Measurements from ENCODE around the gene CDNF.

CDNF gene

DNA sequence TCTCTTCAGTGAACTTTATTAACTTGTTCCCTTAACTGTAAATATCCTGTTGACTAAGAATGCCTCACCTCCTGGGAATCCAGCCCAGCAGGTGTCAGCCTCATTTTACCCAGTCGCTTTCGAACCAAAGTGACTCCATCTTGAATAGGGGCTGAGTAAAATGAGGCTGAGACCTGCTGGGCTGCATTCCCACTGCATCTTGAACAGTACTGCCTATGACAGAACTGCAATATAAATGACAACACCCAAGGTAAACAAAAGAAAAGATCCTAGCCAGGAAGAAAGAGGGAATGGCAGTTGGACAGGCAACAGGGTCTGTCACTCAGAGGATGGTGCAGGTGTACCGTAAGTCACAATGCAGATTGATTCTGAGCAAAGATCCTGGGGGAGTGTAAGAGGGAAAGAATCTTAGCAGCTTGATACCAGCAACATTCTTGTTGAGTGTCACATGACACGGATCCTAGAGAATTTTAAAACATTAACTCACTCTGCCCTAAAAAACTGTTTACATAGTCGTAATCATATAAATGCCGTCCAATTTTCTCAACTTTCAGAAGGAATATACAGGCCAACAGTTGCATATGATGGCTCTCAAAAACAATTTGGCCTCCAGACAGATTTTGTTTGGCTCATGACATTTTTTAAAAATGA, 58.7 kb downstream of the CDNF start:
- no peak for DNase-seq (ENCODE audit: low spot score)
- no peak for TF ChIP-seq CTCF (IDR thresholded peaks at IDR 0.05; ENCODE audit: extremely low read depth, insufficient read depth, missing control alignments)
- in situ Hi-C loops (cut with MboI; ENCODE audit: low pct_unique_long_range_greater_than_20kb, low sequenced_read_pairs, unreplicated experiment), result no loop called here

DNA sequence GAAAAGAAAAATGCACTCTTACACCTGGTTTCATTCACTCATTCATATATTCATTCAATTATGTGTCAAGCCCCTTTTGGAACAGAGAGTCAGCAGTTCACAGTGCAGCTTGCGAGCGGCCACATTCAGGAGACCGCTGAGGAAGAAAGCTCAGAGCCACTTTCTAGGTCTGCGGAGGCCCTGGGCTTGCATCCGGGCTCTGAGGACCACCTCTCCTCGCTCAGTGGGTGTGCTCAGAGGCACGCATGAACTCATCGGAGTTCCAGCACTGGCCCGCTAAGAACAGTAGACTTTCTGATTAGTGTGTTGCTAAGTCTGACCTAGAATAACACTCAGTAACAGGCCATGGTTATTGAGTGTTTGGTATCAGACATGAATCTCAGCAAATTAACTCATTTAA, 61.3 kb downstream of the CDNF start:
- TF ChIP-seq CTCF (IDR thresholded peaks at IDR 0.05; ENCODE audit: extremely low read depth, insufficient read depth, missing control alignments), result no peak
- in situ Hi-C loops (cut with MboI; ENCODE audit: low pct_unique_long_range_greater_than_20kb, low sequenced_read_pairs, unreplicated experiment), result no loop called here

GRCh38 chr10:14775656-14776055, 62.2 kb downstream of the CDNF start:
- TF ChIP-seq CTCF (IDR thresholded peaks at IDR 0.05; ENCODE audit: extremely low read depth, insufficient read depth, missing control alignments), result no peak
- no peak for DNase-seq (ENCODE audit: low spot score)
- in situ Hi-C loops (cut with MboI; ENCODE audit: low pct_unique_long_range_greater_than_20kb, low sequenced_read_pairs, unreplicated experiment), result no loop called here

More for the DNA sequence above, 61.3 kb downstream of the CDNF start:
- no peak for DNase-seq (ENCODE audit: low spot score)

DNA sequence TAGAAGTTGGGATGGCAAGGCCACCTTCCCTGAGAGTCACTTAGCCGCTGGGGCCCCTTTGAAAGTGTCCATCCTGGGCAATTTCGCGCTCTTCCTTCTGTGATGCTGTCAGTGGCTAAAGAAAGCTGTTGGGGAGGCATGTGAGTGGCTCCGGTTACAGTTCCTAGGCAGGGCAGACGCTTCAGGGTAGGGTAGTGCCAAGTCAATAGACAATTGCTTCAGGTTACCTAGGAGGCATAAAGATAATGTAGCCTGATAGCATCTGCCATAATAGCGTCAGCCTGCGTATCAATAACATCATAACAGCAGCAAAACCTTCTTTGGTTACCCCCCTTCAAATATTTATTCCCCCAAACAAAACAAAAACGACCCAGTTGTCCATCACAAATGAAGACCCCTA, 63.0 kb downstream of the CDNF start, which contains the start of gene FAM107B:
FAM107B (minus strand) TSS at position 101 of the 400 bp plus-strand sequence. CDS start 234 bp downstream, outside the sequence.
- in situ Hi-C loops (cut with MboI; ENCODE audit: low pct_unique_long_range_greater_than_20kb, low sequenced_read_pairs, unreplicated experiment), result no loop called here
- TF ChIP-seq CTCF (IDR thresholded peaks at IDR 0.05; ENCODE audit: extremely low read depth, insufficient read depth, missing control alignments), result no peak
- no peak for DNase-seq (ENCODE audit: low spot score)

DNA sequence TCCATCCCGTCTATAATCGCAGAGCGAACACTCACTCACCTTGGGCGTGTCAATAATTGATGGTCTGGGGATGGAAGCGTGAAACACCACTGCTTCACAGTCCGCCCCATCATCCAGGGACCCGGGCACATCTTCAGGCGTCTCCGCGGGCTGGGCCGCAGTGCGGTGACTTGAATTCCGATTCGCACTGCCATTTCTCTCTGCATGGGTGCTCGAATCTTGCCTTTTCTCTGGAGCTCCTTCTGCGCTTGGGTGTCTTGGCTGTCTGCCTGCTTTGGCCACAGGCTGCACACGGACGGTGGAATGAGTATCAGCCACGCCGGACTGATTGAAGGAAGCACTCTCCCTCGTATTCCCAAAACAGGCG, 63.6 kb downstream of the CDNF start:
- no peak for TF ChIP-seq CTCF (IDR thresholded peaks at IDR 0.05; ENCODE audit: extremely low read depth, insufficient read depth, missing control alignments)
- in situ Hi-C loops (cut with MboI; ENCODE audit: low pct_unique_long_range_greater_than_20kb, low sequenced_read_pairs, unreplicated experiment), result no loop called here
- DNase-seq (ENCODE audit: low spot score), result no peak

DNA sequence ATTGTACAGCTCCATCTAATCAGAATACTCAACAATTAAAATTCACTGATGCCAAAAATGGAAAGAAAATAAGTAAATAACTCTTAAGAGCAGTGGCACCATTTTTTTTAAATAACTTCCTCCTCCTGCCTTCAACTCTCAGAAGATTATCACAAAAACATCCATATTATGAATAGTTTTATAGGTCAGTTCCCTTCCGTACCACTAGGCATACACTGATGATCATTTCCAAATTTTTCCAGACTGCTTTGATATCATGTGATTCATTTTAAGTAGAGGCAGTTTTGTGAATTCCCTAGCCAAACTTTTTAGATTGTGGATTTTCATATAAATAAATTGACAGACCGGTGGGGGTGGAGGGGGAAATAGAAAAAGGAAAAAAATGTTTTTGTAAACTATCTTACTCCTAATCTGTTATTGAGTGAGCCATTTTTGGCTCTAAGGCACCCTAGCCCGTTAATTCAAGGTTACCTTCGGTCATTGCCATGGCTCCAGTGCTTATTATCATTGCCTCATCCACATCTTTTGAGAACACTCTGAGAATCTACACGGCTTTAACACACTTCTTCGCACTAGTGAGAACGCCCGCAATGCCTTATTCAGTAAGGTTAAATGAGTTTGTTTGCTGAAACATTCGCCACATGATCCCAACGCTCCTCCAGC, 64.2 kb downstream of the CDNF start:
- DNase-seq (ENCODE audit: low spot score), result no peak
- in situ Hi-C loops (cut with MboI; ENCODE audit: low pct_unique_long_range_greater_than_20kb, low sequenced_read_pairs, unreplicated experiment), result no loop called here
- TF ChIP-seq CTCF (IDR thresholded peaks at IDR 0.05; ENCODE audit: extremely low read depth, insufficient read depth, missing control alignments), result no peak

All from GM13977 (cell line).